GM12892 (cell line): ENCODE measurements around the gene TJP1.

Source experiments
- POLR2A ChIP-seq: IDR thresholded peaks from 2 replicates; pipeline ENCODE4 v1.6.1; 2011; ENCODE audit warnings: low read depth, low read length, control low read depth
- POLR2AphosphoS5 ChIP-seq: IDR thresholded peaks from 2 replicates; pipeline ENCODE4 v1.6.1; 2011; ENCODE audit warnings: low read depth, low read length, control low read depth
- TAF1 ChIP-seq: IDR thresholded peaks from 2 replicates; pipeline ENCODE4 v1.6.1; 2011; ENCODE audit warnings: low read depth, mild to moderate bottlenecking, control low read depth, low read length, borderline replicate concordance

DNA sequence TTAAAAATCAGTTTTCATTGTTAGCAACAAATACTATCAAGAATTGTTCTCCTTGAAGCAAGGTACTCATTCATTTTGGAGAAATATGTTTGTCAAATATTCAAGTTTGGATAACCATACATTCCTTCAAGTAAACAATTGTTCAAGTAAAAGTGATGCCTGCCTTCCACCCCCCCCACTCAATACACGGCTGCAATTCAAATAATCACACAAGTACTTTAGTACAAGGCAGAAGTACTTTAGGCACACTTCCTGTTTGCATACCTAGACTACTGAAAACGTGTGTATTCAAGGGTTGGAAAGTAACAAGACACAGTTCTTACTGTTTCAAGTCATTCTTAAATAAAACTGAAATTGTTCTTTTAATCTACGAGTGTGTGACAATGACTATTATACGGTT, 45.4 kb downstream of the TJP1 start:
- TF ChIP-seq POLR2AphosphoS5: no peak
- no peak for TF ChIP-seq POLR2A
- no peak for TF ChIP-seq TAF1
